NOMO-1 treated with DMSO at 0.1 percent for 48 hours (cell line): Measurements from ENCODE around the gene CYTH4.
"Not testable (repeated sequence)": the region's sequence is repeated elsewhere in the genome, so short reads cannot be mapped to it uniquely, and the experiment has no call there.

Source experiments
- DNase-seq: peaks from one replicate; lab custom pipeline; 2025; ENCODE audit not compliant: unreplicated experiment; lab: John Stamatoyannopoulos, UW

Gene CYTH4

GRCh38 chr22:37326726-37327125, 44.4 kb downstream of the CYTH4 start:
- DNase-seq, result no peak

- DNase-seq, result no peak
Measured at GRCh38 chr22:37328017-37328416, 45.7 kb downstream of the CYTH4 start.

- DNase-seq, result not testable (repeated sequence)
Measured at GRCh38 chr22:37328538-37329237, 46.4 kb downstream of the CYTH4 start.

GRCh38 chr22:37329238-37330140, 47.2 kb downstream of the CYTH4 start:
- no peak for DNase-seq

- DNase-seq, result peak; percentile 88
Measured at GRCh38 chr22:37330200-37331033, 48.1 kb downstream of the CYTH4 start.

GRCh38 chr22:37331034-37331428, 48.7 kb downstream of the CYTH4 start:
- DNase-seq, result no peak

- peak; percentile 53 for DNase-seq
Measured at GRCh38 chr22:37331856-37332536, 49.7 kb downstream of the CYTH4 start.

- no peak for DNase-seq
Measured at GRCh38 chr22:37333724-37334460, 51.6 kb downstream of the CYTH4 start.

GRCh38 chr22:37334461-37334858, 52.2 kb downstream of the CYTH4 start:
- no peak for DNase-seq

GRCh38 chr22:37334859-37335805, 52.8 kb downstream of the CYTH4 start:
- DNase-seq, result no peak

GRCh38 chr22:37335806-37336199, 53.5 kb downstream of the CYTH4 start:
- DNase-seq, result no peak

GRCh38 chr22:37336579-37336978, 54.3 kb downstream of the CYTH4 start:
- no peak for DNase-seq

- DNase-seq, result no peak
Measured at GRCh38 chr22:37337204-37337943, 55.1 kb downstream of the CYTH4 start.

- DNase-seq, result no peak
Measured at GRCh38 chr22:37338539-37339246, 56.4 kb downstream of the CYTH4 start.

- DNase-seq, result no peak
Measured at GRCh38 chr22:37340331-37341262, 58.3 kb downstream of the CYTH4 start.

- DNase-seq, result no peak
Measured at GRCh38 chr22:37342065-37342464, 59.8 kb downstream of the CYTH4 start.

GRCh38 chr22:37343348-37343747, 61.0 kb downstream of the CYTH4 start:
- DNase-seq, result no peak
